HG03565 (cell line): ENCODE data around the gene TULP4.
"Not testable (repeated sequence)": the region's sequence is repeated elsewhere in the genome, so short reads cannot be mapped to it uniquely, and the experiment has no call there.

ENCODE experiments used
- ATAC-seq: cut with Tn5 transposase; IDR thresholded peaks from one replicate; pipeline ENCODE4 v1.9.1; 2021; ENCODE audit warnings: mild to moderate bottlenecking, moderate library complexity; ENCODE audit not compliant: unreplicated experiment

The TULP4 gene

GRCh38 chr6:158388727-158389126, 76.5 kb downstream of the TULP4 start:
- ATAC-seq = no peak

- no peak for ATAC-seq
These were observed 77.1 kb downstream of the TULP4 start for GRCh38 chr6:158389193-158389919.

- no peak for ATAC-seq
These were observed 79.0 kb downstream of the TULP4 start for GRCh38 chr6:158391276-158391675.

GRCh38 chr6:158391977-158392376, 79.7 kb downstream of the TULP4 start:
- ATAC-seq = not testable (repeated sequence)

- ATAC-seq = no peak
These were observed 83.9 kb downstream of the TULP4 start for GRCh38 chr6:158396136-158396535.

GRCh38 chr6:158397578-158397977, 85.3 kb downstream of the TULP4 start:
- ATAC-seq = no peak

GRCh38 chr6:158398252-158399024, 86.2 kb downstream of the TULP4 start:
- ATAC-seq = no peak

GRCh38 chr6:158399040-158399700, 86.9 kb downstream of the TULP4 start:
- ATAC-seq = no peak

GRCh38 chr6:158402184-158402583, 89.9 kb downstream of the TULP4 start:
- ATAC-seq = no peak

GRCh38 chr6:158405321-158405831, 93.1 kb downstream of the TULP4 start:
- not testable (repeated sequence) for ATAC-seq

- no peak for ATAC-seq
These were observed 93.7 kb downstream of the TULP4 start for GRCh38 chr6:158405933-158406332.

- no peak for ATAC-seq
These were observed 94.5 kb downstream of the TULP4 start for GRCh38 chr6:158406736-158407135.

- no peak for ATAC-seq
These were observed 95.7 kb downstream of the TULP4 start for GRCh38 chr6:158408013-158408412.

- ATAC-seq = no peak
These were observed 96.4 kb downstream of the TULP4 start for GRCh38 chr6:158408552-158409130.

- no peak for ATAC-seq
These were observed 97.2 kb downstream of the TULP4 start for GRCh38 chr6:158409451-158409850.

- ATAC-seq = no peak
These were observed 98.5 kb downstream of the TULP4 start for GRCh38 chr6:158410784-158411183.

GRCh38 chr6:158411998-158412397, 99.7 kb downstream of the TULP4 start:
- no peak for ATAC-seq

- no peak for ATAC-seq
These were observed 100.8 kb downstream of the TULP4 start for GRCh38 chr6:158413028-158413427.

- ATAC-seq = no peak
These were observed 101.7 kb downstream of the TULP4 start for GRCh38 chr6:158413814-158414565.

GRCh38 chr6:158414851-158415262, 102.6 kb downstream of the TULP4 start:
- ATAC-seq = no peak
